Measurements from ENCODE around the gene KLF4. TPM values are rescaled to one million over a fixed set of nuclear protein-coding genes. Genes with fewer than 3 reads are reported as not detected.

The KLF4 gene
- polyA plus RNA-seq, 3 donors = 36.6 to 512 (median 37.2) TPM

- peaks cover 0 to 2% (median 0%) of the 10 kb centered on the region in 7 donors for H3K9me3 Mint-ChIP-seq
- DNase-seq = no peak
- peaks cover 4 to 11% (median 11%) of the 10 kb centered on the region in 3 donors for H3K27me3 Mint-ChIP-seq (ENCODE audit: low read depth in 3 of 3)
- intact Hi-C loops (cut with micrococcal nuclease) = no loop called here
- TF ChIP-seq, protein P1, sequence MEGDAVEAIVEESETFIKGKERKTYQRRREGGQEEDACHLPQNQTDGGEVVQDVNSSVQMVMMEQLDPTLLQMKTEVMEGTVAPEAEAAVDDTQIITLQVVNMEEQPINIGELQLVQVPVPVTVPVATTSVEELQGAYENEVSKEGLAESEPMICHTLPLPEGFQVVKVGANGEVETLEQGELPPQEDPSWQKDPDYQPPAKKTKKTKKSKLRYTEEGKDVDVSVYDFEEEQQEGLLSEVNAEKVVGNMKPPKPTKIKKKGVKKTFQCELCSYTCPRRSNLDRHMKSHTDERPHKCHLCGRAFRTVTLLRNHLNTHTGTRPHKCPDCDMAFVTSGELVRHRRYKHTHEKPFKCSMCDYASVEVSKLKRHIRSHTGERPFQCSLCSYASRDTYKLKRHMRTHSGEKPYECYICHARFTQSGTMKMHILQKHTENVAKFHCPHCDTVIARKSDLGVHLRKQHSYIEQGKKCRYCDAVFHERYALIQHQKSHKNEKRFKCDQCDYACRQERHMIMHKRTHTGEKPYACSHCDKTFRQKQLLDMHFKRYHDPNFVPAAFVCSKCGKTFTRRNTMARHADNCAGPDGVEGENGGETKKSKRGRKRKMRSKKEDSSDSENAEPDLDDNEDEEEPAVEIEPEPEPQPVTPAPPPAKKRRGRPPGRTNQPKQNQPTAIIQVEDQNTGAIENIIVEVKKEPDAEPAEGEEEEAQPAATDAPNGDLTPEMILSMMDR (IDR thresholded peaks at IDR 0.05) = no peak
- no peaks in the 10 kb centered on the region for H4K20me1 ChIP-seq (ENCODE audit: insufficient read depth, low read length)
- no peaks in the 10 kb centered on the region for H3K36me3 Mint-ChIP-seq
- H3K36me3 ChIP-seq (replicated peaks in 1 of 2; ENCODE audit: control insufficient read depth in 1 of 2, insufficient read depth in 2 of 2, low read length in 2 of 2) = no peaks in the 10 kb centered on the region
- no peak overlapping the region for H3K27ac ChIP-seq (ENCODE audit: low read depth in 1 of 2, low read length in 2 of 2)
- H3K4me1 ChIP-seq (ENCODE audit: control insufficient read depth in 1 of 2, insufficient read depth in 2 of 2, low read length in 2 of 2) = no peaks in the 10 kb centered on the region
- H3K27ac Mint-ChIP-seq = no peak overlapping the region
- no peak overlapping the region for H3K4me3 Mint-ChIP-seq
- 92% methylated on average over 2 of the region's 4 CpGs for WGBS (ENCODE audit: insufficient coverage)
- no peak overlapping the region for H3K4me2 ChIP-seq (replicated peaks; ENCODE audit: extremely low read depth, low read length, poor library complexity, severe bottlenecking)
- no peak overlapping the region for H3K4me3 ChIP-seq (replicated peaks in 1 of 3; ENCODE audit: low read depth in 2 of 3, low read length in 3 of 3)
- no peaks in the 10 kb centered on the region for H3K4me1 Mint-ChIP-seq
- no peak overlapping the region for H2AFZ ChIP-seq (ENCODE audit: insufficient read depth, low read depth, low read length, poor library complexity, severe bottlenecking)
- H3K9me3 ChIP-seq (replicated peaks in 1 of 2; ENCODE audit: control insufficient read depth in 1 of 2, insufficient read depth in 1 of 2, low read length in 2 of 2) = no peaks in the 10 kb centered on the region
- H3K9ac ChIP-seq (ENCODE audit: insufficient read depth, low read length, poor library complexity, severe bottlenecking) = no peak overlapping the region
- H3K79me2 ChIP-seq (ENCODE audit: insufficient read depth, low read length) = no peaks in the 10 kb centered on the region
- no peaks in the 10 kb centered on the region for H3K27me3 ChIP-seq (ENCODE audit: control insufficient read depth in 2 of 2, insufficient read depth in 2 of 2, low read length in 2 of 2)
Measured at GRCh38 chr9:107453479-107453878, 36.1 kb downstream of the KLF4 start.

DNA sequence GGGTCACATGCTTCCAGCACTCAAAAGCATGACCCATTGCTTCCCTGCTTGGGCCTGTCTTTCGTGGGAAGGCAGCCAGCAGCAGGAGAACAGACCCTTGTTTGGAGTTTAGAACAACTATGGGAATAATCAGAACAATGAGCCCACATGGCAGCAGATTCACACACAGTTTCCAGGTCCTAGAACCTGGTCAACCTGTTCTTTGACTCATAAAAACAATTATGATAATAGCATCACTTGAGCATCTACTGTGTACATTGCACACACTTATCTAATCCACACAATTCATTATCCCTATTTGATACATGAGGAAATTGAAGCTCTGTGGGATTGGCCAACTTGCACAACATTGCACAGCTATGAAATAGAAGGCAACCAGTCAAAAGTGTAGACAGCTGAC lies 41.7 kb downstream of the KLF4 start:
- H3K27ac ChIP-seq (ENCODE audit: low read depth in 1 of 2, low read length in 2 of 2) = no peak overlapping the region
- H3K36me3 ChIP-seq (replicated peaks in 1 of 2; ENCODE audit: control insufficient read depth in 1 of 2, insufficient read depth in 2 of 2, low read length in 2 of 2) = no peaks in the 10 kb centered on the region
- no peaks in the 10 kb centered on the region for H3K27me3 ChIP-seq (ENCODE audit: control insufficient read depth in 2 of 2, insufficient read depth in 2 of 2, low read length in 2 of 2)
- no peak overlapping the region for H3K4me3 ChIP-seq (replicated peaks in 1 of 3; ENCODE audit: low read depth in 2 of 3, low read length in 3 of 3)
- H3K4me3 Mint-ChIP-seq = no peak overlapping the region
- peaks cover 0 to 2% (median 0%) of the 10 kb centered on the region in 7 donors for H3K9me3 Mint-ChIP-seq
- no peaks in the 10 kb centered on the region for H3K79me2 ChIP-seq (ENCODE audit: insufficient read depth, low read length)
- no peaks in the 10 kb centered on the region for H3K9me3 ChIP-seq (replicated peaks in 1 of 2; ENCODE audit: control insufficient read depth in 1 of 2, insufficient read depth in 1 of 2, low read length in 2 of 2)
- H3K27me3 Mint-ChIP-seq (ENCODE audit: low read depth in 3 of 3) = peaks cover 0 to 6% (median 6%) of the 10 kb centered on the region in 3 donors
- 89% methylated on average over 1 of the region's 1 CpG for WGBS (ENCODE audit: insufficient coverage)
- H3K27ac Mint-ChIP-seq = no peak overlapping the region
- TF ChIP-seq, protein P1 (IDR thresholded peaks at IDR 0.05) = no peak
- DNase-seq = no peak
- no peaks in the 10 kb centered on the region for H3K4me1 ChIP-seq (ENCODE audit: control insufficient read depth in 1 of 2, insufficient read depth in 2 of 2, low read length in 2 of 2)
- intact Hi-C loops (cut with micrococcal nuclease) = no loop called here
- H3K9ac ChIP-seq (ENCODE audit: insufficient read depth, low read length, poor library complexity, severe bottlenecking) = no peak overlapping the region
- H3K36me3 Mint-ChIP-seq = no peaks in the 10 kb centered on the region
- no peaks in the 10 kb centered on the region for H4K20me1 ChIP-seq (ENCODE audit: insufficient read depth, low read length)
- no peaks in the 10 kb centered on the region for H3K4me1 Mint-ChIP-seq
- no peak overlapping the region for H2AFZ ChIP-seq (ENCODE audit: insufficient read depth, low read depth, low read length, poor library complexity, severe bottlenecking)
- no peak overlapping the region for H3K4me2 ChIP-seq (replicated peaks; ENCODE audit: extremely low read depth, low read length, poor library complexity, severe bottlenecking)

Data from CD14-positive monocyte (primary cell).